ENCODE measurements around the gene WAPL. TPM values are rescaled to one million over a fixed set of nuclear protein-coding genes. Genes with fewer than 3 reads are reported as not detected.
A peak's percentile ranks its signal among the peaks of the same experiment; 100 is the strongest.

The WAPL gene
- total and polyA plus RNA-seq, 8 donors: 11.7 to 100 (median 21.1) TPM

- no peaks in the 10 kb centered on the region for H3K36me3 ChIP-seq
- peaks cover 23 to 40% (median 38%) of the 10 kb centered on the region in 4 donors for H3K4me1 ChIP-seq
- 0 to 1% (median 0%) methylated on average over 13 to 90 of the region's 90 CpGs for WGBS, 5 donors
- intact Hi-C loops (cut with DNase I; ENCODE audit: low total_unique reads): loop anchor here (5.0 kb wide), 1 partner anchor 187 kb away; no protein-coding TSS in a partner anchor
- TF ChIP-seq POLR2A (IDR thresholded peaks at IDR 0.05): no peak
- no peak for TF ChIP-seq EP300 (IDR thresholded peaks at IDR 0.05)
- TF ChIP-seq, protein P1, sequence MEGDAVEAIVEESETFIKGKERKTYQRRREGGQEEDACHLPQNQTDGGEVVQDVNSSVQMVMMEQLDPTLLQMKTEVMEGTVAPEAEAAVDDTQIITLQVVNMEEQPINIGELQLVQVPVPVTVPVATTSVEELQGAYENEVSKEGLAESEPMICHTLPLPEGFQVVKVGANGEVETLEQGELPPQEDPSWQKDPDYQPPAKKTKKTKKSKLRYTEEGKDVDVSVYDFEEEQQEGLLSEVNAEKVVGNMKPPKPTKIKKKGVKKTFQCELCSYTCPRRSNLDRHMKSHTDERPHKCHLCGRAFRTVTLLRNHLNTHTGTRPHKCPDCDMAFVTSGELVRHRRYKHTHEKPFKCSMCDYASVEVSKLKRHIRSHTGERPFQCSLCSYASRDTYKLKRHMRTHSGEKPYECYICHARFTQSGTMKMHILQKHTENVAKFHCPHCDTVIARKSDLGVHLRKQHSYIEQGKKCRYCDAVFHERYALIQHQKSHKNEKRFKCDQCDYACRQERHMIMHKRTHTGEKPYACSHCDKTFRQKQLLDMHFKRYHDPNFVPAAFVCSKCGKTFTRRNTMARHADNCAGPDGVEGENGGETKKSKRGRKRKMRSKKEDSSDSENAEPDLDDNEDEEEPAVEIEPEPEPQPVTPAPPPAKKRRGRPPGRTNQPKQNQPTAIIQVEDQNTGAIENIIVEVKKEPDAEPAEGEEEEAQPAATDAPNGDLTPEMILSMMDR (IDR thresholded peaks at IDR 0.05): peak in 5 of 7 experiments; percentile 90 to 93 (median 91)
- peak; percentile 60 to 86 (median 67) for TF ChIP-seq POLR2AphosphoS5 (IDR thresholded peaks at IDR 0.05)
- H3K9me3 ChIP-seq: no peaks in the 10 kb centered on the region
- peak overlapping the region; percentile 54 to 82 (median 66) for H3K4me3 ChIP-seq
- peak; percentile 97 to 98 for DNase-seq
- H3K27me3 ChIP-seq: peaks cover 0 to 27% (median 3%) of the 10 kb centered on the region in 3 donors
- H3K27ac ChIP-seq: peak overlapping the region; percentile 73 to 91 (median 88)
Measured at GRCh38 chr10:86399879-86400704, 121.5 kb downstream of the WAPL start.

DNA sequence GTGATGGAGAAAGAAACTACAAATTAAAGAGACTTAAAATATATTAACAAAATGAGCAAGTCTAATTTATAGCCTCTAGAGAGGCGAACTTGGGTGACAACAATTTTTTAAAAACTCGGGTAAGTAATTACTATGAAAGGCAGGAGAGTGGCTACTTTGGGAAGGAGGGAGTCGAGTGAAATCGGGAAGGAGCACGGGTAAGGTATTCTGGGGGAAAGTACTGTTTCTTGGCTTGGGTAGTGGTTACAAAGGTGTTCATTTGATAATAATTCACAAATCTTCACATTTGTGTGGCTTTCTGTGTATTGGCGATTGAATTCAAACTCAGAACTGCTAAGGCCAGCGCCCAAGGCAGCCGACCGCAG, 122.1 kb downstream of the WAPL start:
- H3K27me3 ChIP-seq: peaks cover 0 to 27% (median 3%) of the 10 kb centered on the region in 3 donors
- 31 to 40% (median 39%) methylated on average over 9 of the region's 9 CpGs for WGBS, 5 donors
- H3K27ac ChIP-seq: peak overlapping the region in 4 of 5 donors; percentile 73 to 91 (median 88)

GRCh38 chr10:86397120-86397519, 124.5 kb downstream of the WAPL start:
- TF ChIP-seq EP300 (IDR thresholded peaks at IDR 0.05) (no peak), POLR2AphosphoS5 (IDR thresholded peaks at IDR 0.05) (no peak), POLR2A (IDR thresholded peaks at IDR 0.05) (no peak)
- TF ChIP-seq, protein P1 (IDR thresholded peaks at IDR 0.05): no peak
- Histone ChIP-seq H3K27ac (no peak overlapping the region), H3K9me3 (no peaks in the 10 kb centered on the region), H3K27me3 (peaks cover 0 to 27% (median 3%) of the 10 kb centered on the region in 3 donors), H3K36me3 (no peaks in the 10 kb centered on the region), H3K4me1 (peaks cover 15 to 29% (median 29%) of the 10 kb centered on the region in 4 donors), H3K4me3 (no peak overlapping the region)
- 78 to 95% (median 79%) methylated on average over 7 of the region's 7 CpGs for WGBS, 5 donors
- intact Hi-C loops (cut with DNase I; ENCODE audit: low total_unique reads): loop anchor here (5.0 kb wide), 1 partner anchor 190 kb away; no protein-coding TSS in a partner anchor
- DNase-seq: no peak

More for the DNA sequence above, 122.1 kb downstream of the WAPL start:
- peaks cover 23 to 40% (median 38%) of the 10 kb centered on the region in 4 donors for H3K4me1 ChIP-seq
- intact Hi-C loops (cut with DNase I; ENCODE audit: low total_unique reads): loop anchor here (5.0 kb wide), 1 partner anchor 188 kb away; no protein-coding TSS in a partner anchor
- H3K4me3 ChIP-seq: peak overlapping the region in 3 of 4 donors; percentile 54 to 82 (median 63)
- H3K36me3 ChIP-seq: no peaks in the 10 kb centered on the region
- no peaks in the 10 kb centered on the region for H3K9me3 ChIP-seq
- TF ChIP-seq, protein P1 (IDR thresholded peaks at IDR 0.05): no peak
- TF ChIP-seq EP300 (IDR thresholded peaks at IDR 0.05) (no peak), POLR2AphosphoS5 (IDR thresholded peaks at IDR 0.05) (no peak)
- DNase-seq: no peak

DNA sequence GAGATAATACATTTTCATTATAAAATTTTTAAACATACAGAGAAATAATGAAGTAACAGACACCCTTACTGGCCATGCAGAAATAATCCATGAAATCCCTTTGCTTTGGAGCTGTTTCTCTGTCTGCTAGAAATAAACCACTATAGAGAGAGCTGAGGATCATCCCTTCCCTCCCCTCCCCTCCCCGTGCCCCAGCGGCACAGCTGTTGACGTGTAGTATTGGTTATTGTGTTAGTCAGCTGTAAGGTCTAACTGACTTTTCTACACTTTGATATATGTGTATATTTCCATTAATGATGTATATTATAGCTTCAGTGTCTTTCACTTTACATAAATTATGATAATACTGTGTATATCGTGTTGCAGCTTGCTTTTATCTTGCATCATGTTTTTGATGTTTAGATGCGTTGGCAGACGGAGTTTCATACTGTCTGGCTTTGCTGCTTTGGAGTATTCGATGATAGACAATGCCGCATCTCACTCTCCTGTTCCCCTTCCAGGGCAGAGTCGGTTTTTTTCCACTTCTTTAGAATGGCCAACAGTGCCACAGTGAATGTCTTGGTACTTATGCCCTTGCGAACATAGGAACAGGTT, 127.6 kb downstream of the WAPL start:
- peaks cover 0 to 31% (median 10%) of the 10 kb centered on the region in 3 donors for H3K27me3 ChIP-seq
- TF ChIP-seq POLR2A (IDR thresholded peaks at IDR 0.05): no peak
- no peak for TF ChIP-seq EP300 (IDR thresholded peaks at IDR 0.05)
- TF ChIP-seq, protein P1 (IDR thresholded peaks at IDR 0.05): no peak
- no peak for TF ChIP-seq POLR2AphosphoS5 (IDR thresholded peaks at IDR 0.05)
- intact Hi-C loops (cut with DNase I; ENCODE audit: low total_unique reads): no loop called here
- 58 to 66% (median 62%) methylated on average over 10 of the region's 10 CpGs for WGBS, 5 donors
- H3K4me3 ChIP-seq: no peak overlapping the region
- DNase-seq: no peak
- no peaks in the 10 kb centered on the region for H3K9me3 ChIP-seq
- H3K4me1 ChIP-seq: peaks cover 0 to 12% (median 10%) of the 10 kb centered on the region in 4 donors
- no peak overlapping the region for H3K27ac ChIP-seq
- no peaks in the 10 kb centered on the region for H3K36me3 ChIP-seq
